ENCODE measurements around the gene ADAM30.
A peak's percentile ranks its signal among the peaks of the same experiment; 100 is the strongest.

Gene ADAM30

DNA sequence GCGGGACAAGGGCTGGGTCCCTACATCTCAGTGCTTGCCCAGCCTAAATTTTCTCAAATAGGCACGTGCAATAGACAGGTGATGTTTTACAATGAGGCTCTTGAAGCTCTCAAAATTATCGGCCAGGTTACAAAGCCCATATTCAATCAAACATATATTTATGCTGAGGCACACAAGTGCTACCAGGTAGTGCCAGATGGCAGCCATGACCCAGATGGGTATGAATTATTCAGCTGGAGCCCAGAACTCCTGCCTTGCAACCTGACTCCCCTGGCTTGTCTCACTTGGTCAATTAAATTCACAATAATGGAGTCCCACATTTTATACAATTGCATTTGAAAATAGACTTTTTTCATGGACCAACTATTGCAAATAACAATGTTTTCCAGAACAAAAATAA, 12.3 kb upstream of the ADAM30 start:
- DNase-seq (ENCODE audit: low read depth in 3 of 3) = no peak

DNA sequence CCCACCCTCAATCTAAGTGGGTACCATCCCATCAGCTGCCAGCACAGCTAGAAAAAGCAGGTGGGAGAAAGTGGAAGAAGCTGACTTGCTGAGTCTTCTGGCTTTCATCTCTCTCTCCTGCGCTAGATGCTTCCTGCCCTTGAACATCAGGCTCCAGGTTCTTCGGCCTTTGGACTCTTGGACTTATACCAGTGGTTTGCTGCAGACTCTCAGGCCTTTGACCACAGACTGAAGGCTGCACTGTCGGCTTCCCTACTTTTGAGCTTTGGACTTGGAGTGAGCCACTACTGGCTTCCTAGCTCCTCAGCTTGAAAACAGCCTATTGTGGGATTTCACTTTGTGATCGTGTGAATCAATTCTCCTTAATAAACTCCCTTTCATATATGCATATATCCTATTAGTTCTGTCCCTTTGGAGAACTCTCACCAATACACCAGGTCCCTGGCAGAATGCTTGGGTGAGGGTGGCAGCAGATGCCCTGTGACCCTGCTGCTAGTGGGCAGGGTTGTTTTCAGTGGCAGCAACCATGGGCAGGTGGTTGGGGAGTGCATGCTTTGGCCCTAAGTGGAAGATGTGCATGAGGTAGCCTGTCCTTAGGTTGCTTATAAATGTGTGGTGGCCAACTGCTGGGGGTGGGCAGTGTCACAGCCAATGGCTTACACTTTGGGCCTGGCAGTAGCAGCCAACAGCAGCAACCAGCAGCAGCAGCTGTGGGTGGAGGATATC, 10.8 kb upstream of the ADAM30 start:
- DNase-seq (ENCODE audit: low read depth in 3 of 3) = no peak

DNA sequence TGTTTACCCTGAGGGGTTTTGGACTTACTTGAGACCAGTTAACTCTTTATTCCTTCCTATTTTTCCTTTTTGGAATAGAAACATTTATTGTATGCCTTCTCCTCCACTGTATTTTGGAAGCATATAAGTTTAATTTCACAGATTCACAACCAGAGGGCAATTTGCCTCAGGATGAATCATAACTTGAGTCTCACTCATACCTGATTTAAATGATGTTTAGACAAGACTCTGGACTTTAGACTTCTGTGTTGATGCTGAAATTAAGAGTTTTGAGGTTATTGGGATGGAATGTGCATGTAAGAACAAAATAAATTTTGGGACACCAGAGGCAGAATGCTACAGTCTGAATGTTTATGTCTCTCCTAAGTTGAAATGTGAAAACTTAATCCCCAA, 7.1 kb upstream of the ADAM30 start:
- no peak for DNase-seq (ENCODE audit: low read depth in 3 of 3)

DNA sequence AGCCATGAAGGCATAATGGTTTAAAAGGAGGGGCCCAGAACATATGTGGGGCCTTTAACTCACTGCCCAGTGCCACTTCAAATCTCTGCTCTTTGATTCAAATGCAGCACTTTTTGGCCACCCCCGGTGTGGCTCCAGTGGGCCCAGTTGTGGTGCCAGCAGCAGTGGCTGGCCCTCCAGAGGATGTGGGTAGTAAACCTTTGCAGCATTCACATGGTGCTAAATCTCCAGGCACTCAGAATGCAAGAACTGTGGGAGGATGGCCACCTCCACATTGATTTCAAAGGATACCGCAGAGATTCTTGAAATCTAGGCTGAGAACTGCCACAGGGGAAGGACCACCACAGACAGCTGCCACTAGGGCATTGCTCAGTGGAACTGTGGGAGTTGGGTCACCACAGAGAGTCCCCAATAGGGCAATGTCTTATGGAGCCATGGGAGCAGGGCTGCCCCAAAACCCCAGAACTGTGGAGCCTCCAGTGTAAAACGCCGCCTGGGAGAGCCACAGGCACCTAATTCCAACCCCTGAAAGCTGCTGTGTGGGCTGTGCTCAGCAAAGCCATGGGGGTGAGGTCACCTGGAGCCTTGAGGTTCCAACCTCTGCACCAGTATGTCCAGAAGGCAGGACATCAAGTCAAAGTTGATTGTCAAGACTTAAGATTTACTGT, 6.6 kb upstream of the ADAM30 start:
- DNase-seq (ENCODE audit: low read depth in 3 of 3) = no peak

DNA sequence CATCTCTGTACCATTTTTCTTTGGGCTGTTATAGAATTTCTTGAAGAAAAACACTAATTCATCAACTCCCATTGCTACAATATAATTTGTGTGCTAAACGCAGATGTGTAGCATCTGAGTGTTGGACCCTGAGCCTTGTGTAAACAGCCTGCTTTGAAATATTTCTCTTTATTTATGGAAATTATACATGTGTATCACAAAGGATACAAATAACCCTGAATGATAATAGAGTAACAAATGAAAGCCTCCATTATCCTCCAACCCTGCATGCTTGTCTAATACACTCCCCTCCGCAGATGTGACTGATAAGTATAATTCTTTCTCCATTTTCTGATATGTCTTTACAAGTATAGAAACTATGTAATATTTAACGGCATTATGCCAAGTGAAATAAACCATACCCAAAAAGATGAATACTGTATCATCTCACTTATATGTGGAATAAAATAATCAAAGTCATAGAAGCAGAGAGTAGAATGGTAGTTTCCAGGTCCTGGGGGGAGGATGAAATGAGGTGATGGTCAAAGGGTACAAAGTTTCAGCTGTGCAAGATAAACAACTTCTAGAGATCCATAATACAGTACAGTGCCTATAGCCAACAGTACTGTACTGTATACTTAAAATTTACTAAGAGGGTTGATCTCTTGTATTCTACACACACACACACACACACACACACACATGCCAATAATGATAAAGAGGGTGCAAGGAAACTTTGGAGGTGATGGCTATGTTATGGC, 2.8 kb upstream of the ADAM30 start:
- no peak for DNase-seq (ENCODE audit: low read depth in 3 of 3)

DNA sequence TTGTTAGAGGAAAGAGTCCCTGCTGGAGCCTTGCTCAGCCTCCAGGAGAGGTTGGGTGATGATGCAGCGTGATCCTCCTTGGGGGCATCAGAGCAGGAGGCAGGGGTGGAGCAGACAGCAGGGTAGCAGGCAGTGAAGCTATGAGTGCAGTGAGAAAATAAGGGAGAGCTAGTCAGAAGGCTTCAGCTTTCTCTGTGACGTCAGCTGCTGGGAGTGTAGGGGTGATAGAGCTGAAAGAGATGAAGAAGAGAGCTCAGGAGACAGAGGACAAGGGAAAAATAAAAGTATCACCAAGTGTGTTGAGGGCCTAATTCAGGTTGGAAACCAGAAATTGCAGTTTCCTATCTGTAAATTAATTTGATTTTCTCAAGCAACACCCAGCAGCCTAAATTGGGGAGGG, 2.2 kb upstream of the ADAM30 start:
- no peak for DNase-seq (ENCODE audit: low read depth in 3 of 3)

DNA sequence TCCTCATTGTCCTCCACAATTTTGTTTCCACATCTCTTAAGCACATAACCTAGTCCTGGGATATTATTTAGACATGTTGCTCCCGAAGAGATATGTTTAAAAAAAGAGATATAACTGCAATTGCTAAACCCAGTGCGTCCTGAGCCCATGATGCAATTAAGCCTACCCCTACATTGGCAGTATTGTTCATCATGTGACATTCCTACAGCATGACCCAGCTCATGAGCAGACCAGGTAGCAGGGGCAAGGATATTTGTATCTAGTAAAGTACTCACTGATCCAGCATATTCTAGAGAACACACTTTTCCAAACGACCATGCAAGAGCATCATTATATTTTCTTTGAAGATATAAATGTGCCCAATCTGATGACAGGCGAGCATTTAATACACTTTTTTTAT, 1.2 kb downstream of the ADAM30 start:
- DNase-seq (ENCODE audit: low read depth in 3 of 3) = no peak

DNA sequence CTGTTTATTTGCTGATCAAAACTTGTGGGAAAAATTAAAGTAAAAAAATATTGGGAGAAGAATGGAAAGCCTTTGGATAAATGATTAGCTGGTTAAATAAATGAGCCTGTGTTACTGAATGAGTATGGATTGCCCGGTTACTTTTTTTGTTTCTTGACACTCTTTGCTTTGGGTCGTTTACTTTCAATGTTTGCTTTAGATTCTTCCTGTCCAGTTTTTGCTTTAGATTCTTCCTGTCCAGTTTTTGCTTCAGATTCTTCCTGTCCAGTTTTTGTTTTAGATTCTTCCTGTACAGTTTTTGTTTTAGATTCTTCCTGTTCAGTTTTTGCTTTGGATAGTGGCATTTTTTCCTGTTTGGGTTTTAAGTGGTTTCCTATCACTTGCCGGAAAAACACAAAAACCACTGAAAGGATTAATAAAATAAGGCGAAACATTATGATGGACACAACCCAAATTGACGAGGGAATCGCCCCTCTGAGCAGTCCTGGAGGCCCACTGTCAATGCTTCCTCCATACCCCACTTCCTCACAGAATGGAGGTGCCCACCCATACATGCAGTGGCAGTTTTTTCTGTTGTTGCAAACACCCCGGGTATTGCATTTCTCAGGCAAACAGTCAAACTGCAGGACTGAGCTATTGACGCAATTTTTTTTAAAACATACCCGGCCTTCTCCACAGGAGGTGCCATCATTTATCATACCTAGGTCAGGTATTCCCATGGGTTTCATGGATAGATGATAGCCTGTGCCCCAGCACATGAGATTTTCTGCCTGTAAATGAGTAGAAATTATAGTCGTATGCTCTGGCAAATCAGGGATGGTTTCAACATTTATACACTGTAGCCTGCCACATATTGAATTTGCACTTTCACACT, 2.3 kb downstream of the ADAM30 start:
- no peak for DNase-seq (ENCODE audit: low read depth in 3 of 3)

DNA sequence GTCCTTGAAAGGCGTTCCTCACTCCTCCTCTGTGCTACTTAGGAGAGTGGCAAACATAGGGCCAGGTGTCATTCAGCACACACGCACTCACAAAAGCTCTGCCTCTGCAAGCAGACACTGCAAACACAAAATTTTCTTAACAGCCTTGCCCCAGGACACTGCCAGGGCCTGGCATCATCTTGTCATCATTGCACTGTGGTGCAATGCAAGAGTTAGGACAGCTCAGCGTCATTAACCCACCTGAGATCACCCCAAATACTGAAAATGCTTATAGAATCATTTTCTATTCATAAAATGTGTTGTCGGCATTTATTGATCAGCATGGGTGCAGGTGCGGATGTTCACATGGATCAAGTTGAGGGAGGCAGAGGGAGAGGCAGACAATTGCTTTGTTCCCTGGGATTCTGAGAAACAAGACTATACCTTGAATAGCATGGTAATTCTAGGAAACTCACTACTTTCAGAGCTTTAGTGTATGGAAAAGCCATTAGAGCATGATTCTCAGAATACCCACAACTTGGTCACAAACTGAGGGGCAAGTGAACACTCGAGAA, 3.0 kb downstream of the ADAM30 start:
- DNase-seq (ENCODE audit: low read depth in 3 of 3) = no peak

DNA sequence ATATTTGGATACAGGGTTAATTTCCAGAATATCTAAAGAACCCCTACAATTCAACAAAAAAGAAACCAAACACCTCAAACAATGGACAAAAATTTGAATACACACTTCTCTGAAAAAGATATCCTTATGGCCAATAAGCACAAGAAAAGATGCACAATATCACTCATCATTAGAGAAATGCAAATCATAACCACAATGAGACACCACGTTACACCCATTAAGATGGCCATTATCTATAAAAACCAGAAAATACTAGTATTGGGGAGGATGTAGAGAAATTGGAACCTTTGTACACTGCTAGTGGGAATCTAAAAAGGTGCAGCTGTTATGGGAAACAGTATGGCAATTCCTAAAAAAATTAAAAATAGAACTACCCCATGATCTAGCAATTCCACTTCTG, 4.9 kb downstream of the ADAM30 start:
- DNase-seq (ENCODE audit: low read depth in 3 of 3) = no peak

DNA sequence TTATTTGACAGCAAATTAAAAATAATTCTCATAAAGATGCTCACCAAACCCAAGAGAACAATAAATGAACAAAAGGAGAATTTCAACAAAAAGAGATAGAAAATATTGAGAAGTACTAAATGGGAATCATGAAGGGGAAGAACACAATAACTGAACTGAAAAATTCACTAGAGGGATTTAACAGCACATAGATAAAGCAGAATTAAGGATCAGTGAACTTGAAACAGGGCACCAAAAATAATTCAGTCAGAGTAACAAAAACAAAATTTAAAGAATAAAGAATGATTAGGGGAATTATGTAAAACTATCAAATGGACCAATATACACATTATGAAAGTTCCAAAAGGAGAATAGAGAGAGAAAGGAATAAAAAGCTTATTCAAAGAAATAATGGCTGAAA, 7.8 kb downstream of the ADAM30 start:
- DNase-seq (ENCODE audit: low read depth in 3 of 3) = no peak

DNA sequence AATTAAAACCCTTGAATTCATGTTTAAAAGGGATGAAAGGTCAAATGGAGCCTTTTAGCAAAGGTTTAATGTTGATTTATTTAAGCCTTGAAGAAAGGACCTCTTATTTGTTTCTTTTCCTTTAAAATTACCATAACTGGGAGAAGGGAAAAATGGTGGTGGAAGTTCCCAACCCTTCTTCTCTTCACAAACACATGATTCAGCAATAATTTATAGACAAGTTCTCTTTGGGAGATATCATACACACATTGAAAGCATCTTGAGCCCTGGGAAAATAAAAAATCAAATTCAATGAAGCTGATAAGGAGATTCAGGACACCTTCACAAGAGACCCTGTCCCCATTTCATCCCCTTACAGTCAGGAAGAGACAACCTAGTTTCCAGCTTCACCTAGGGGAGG, 8.9 kb downstream of the ADAM30 start:
- DNase-seq (ENCODE audit: low read depth in 3 of 3) = no peak

DNA sequence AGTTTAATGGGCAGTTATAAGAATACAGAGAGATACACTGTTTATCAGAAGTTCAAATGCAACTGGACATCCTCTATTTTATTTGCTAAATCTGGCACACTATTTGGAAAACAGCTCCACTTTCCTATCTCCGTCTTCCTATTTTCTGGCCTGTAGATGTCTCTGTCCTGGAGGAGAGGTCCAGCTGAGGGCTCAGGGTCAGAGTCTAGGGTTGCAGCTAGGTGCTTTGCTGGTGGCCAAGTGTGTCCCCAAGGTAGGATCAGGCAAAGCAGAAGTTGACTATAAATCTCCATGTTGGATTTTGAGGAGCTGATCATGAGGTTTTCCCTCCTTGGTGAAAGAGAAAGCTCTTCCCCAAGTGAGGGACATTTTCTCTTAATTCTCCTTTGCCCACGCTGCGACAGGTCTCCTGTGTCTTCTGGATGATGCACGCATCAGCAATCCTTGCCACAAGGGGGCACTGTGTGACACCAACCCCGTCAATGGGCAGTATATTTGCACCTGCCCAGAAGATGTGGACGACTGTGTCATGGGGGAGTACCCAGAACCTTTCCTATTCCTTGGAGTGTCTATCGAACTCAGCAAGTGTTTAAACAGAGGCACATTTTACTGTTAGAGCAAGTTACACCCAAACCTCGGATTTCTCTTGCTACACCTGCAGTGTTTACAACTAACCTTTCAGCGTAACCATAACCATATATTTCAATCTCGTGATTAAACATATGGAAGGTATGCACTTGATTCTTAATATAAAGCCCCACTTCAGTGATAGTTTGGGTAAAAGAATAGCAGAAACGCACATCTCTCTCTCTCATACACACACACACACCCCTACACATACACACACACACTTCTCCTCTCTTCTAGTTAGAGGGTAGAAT, 10.2 kb downstream of the ADAM30 start:
- DNase-seq (ENCODE audit: low read depth in 3 of 3) = peak in 2 of 3 experiments; percentile 11 to 27

DNA sequence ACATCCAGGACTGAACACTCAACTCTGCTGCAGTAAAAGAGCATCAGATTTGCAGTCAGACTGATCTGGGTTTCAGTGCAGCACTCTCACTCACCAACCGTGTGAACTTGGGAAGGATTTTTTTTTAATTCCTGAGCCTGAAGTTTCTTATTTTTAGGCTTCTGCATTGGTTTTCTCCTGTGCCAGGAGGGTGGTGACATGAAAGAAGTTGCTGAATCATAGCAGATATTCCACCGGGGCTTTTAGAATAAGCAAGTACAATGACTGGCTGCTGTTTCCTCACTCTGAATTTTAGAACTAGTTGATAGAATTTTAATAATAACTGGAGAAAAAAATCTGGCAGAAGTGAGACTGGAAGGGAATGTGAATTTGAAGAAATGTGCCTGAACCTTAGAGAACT, 11.6 kb downstream of the ADAM30 start:
- no peak for DNase-seq (ENCODE audit: low read depth in 3 of 3)

DNA sequence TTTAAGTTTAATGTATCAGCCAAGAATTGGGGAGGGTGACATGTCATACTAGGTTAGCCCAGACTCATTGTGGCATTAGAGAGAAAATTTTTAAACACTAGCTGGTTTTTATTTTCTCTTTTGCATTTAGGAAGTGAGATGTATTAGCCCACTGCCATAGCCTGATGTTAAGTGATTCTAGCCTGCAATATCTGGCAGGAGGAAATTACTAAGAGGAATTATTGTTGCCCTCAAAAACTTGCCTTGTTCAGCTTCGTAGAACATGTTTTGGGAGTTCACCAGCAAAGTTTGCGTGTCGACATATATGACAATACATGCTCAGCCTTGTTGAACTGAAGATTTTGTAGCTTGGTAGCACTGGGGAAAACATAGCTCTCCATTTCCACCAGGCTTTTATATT, 12.5 kb downstream of the ADAM30 start:
- DNase-seq (ENCODE audit: low read depth in 3 of 3) = no peak

DNA sequence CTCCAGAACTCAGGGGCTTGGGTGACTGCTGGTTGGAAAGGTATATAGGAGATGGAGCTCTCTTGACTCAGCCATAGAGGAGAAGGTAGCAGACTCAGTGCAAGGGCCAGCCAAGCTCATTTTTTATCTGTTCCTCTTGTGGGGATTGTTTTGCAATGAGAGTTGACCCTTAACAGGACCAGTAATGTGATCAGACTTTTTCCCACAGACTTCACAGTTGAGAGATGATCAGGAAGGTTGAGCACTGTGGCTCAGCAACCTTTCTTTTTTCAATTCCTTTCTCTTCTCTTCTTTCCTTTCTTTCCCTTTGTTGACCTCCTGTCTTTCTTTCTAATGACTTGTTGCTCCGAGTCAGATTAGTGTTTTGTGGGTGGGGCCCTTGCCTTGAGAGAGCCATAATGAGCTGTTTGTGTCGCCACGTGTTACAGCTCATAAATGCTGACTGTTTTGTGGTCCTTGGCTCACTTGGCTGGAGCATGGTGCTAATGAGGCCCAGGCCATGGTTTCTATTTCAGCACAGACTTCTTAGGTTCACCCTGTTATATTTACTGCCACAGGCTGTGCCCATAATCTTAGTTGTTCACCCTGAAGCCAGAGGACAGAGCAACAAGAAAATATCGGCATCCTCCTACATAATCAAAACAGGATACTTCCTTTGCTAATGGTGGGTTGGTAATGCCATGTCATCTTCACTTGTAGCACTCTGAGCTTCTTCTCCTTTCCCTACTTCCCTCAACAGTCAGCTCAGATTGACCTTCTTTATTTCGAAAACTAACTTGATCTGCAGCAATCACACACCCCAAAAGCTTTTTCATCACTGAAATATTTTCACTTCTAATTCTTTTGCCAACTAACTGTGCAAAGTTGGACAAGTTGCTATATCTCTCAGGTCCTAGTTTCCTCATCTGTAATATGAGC, 13.9 kb downstream of the ADAM30 start:
- no peak for DNase-seq (ENCODE audit: low read depth in 3 of 3)

DNA sequence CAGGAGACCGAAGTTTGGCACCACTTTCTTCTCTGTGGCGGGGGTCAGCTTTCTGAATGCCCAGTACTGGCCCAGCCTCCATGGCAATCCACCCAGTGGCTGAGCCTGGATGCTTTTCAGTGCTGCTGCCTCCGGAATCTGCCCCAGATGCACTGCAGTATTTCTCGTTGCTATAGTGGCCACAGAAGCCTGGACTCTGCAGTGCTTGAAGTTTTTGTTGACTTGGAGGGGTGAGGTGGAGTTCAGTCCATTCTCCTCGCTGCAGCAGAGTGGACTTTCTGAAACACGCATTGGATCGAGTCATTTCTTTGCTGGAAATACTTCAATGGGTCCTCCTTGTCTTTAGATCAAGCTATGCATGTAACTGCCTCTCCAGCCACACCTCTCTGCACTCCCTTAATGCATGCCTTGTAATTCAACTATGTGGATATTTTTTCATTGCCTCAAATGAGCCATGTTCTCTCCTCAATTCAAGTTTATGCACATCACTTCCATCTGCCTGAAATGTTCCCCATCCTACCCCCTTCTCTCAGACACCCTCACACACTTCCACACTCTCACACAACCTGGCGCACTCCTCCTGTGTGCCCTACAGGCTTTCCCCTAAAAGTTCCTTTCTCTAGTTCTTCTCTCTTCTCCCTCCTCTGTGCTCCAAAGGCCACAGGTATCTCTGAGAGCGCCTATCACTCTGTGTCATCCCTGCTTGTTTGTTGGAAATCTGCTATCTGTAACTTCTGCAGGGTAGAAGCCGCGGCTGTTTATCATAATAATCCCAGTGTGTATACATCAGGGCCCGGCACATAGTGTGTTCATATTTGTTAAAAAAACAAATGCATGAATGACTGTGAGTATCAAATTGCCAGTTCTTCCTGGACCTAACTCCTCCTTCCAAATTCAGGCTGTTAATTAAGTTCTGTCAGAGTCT, 16.5 kb downstream of the ADAM30 start:
- DNase-seq (ENCODE audit: low read depth in 3 of 3) = no peak

DNA sequence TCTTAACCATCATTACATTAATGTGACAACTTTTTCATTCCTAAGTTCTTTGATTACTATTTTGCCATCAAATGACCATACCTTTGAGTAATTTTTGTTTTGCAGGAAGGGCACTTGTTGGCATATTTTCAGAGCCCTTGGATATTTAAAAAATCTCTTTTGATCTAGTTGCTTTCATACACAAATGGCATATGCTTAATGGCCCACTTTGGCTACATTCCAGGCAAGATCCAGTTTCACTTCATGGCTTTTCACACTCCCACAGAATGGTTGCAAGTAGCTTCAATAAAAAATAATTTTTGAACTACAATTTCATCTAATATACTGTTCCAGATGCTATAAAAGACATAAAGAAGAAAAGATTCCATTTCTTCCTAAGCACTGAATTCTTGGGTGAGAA, 18.1 kb downstream of the ADAM30 start:
- no peak for DNase-seq (ENCODE audit: low read depth in 3 of 3)

DNA sequence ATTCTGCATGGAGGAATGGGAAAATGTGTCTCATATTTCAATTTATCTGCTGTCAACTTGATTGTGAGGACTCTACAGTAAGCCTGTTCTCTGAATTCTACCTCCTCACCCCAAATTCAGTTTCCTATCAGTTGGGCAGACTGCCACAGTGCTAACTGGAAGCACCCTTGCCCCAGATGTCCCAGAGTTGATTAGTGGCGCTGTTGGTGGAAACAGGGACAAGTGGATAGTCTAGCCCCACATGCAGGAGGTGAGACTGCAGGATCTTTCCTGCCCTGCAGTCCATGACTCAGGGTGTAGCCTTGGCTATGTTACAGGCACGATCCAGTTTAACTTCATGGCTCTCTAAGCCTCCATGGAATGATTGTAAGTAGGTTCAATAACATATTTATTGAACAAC, 22.1 kb downstream of the ADAM30 start:
- no peak for DNase-seq (ENCODE audit: low read depth in 3 of 3)
